Bronchial epithelial cell (primary cell): ENCODE results near the gene FNDC3B. TPM values are rescaled to one million over a fixed set of nuclear protein-coding genes. Genes with fewer than 3 reads are reported as not detected.

Source experiments
- DNase-seq: peaks from one replicate; pipeline ENCODE4 v3.0.0-alpha.2; 2010; ENCODE audit warnings: low read depth
- FAIRE-seq: peaks from 2 replicates; lab custom pipeline; 2011; peaks lifted over from hg19 to GRCh38; lab: Jason Lieb, UNC
- H3K27me3 ChIP-seq: 2 replicates; pipeline ENCODE4 v1.5.1; 2011; ENCODE audit warnings: low read length; ENCODE audit not compliant: control insufficient read depth, insufficient read depth
- H3K36me3 ChIP-seq: 2 replicates; pipeline ENCODE4 v1.5.1; 2011; ENCODE audit warnings: low read length; ENCODE audit not compliant: control insufficient read depth, insufficient read depth
- H3K4me3 ChIP-seq: 2 replicates; pipeline ENCODE4 v1.5.1; 2011; ENCODE audit warnings: mild to moderate bottlenecking, low read depth, low read length, control low read depth
- CTCF ChIP-seq: IDR thresholded peaks from 2 replicates; pipeline ENCODE4 v1.5.1; 2011; ENCODE audit warnings: mild to moderate bottlenecking, moderate library complexity, low read length, control low read depth, inconsistent platforms; ENCODE audit not compliant: insufficient read depth, severe bottlenecking
- total RNA-seq: library from RNA; depleted of rRNA; stranded (reverse); fragments of >200 nt; gene quantifications from 2 replicates; pipeline ENCODE4 v1.2.1, GENCODE V29; 2014

Gene FNDC3B
- total RNA-seq, 1 donor from 2014 or later = 39.2 TPM

GRCh38 chr3:172153335-172153861, 114.0 kb downstream of the FNDC3B start:
- H3K27me3 ChIP-seq = no peaks in the 10 kb centered on the region
- peaks cover 1% of the 10 kb centered on the region for H3K36me3 ChIP-seq
- FAIRE-seq (no peak), DNase-seq (peak; percentile 95)
- H3K4me3 ChIP-seq = no peak overlapping the region
- TF ChIP-seq CTCF = no peak

GRCh38 chr3:172154768-172155664, 115.6 kb downstream of the FNDC3B start:
- FAIRE-seq = no peak
- H3K36me3 ChIP-seq = no peaks in the 10 kb centered on the region
- TF ChIP-seq CTCF = no peak
- no peaks in the 10 kb centered on the region for H3K27me3 ChIP-seq
- H3K4me3 ChIP-seq = no peak overlapping the region
- peak; percentile 25 for DNase-seq

- Histone ChIP-seq H3K4me3 (no peak overlapping the region), H3K27me3 (no peaks in the 10 kb centered on the region), H3K36me3 (peaks cover 1% of the 10 kb centered on the region)
- no peak for TF ChIP-seq CTCF
- FAIRE-seq (no peak), DNase-seq (peak; percentile 93)
These were observed 116.7 kb downstream of the FNDC3B start for GRCh38 chr3:172155897-172156585.

GRCh38 chr3:172156586-172156955, 117.2 kb downstream of the FNDC3B start:
- no peaks in the 10 kb centered on the region for H3K27me3 ChIP-seq
- H3K4me3 ChIP-seq = no peak overlapping the region
- no peak for TF ChIP-seq CTCF
- DNase-seq = no peak
- no peak for FAIRE-seq
- H3K36me3 ChIP-seq = peaks cover 1% of the 10 kb centered on the region

- peaks cover 1% of the 10 kb centered on the region for H3K36me3 ChIP-seq
- H3K4me3 ChIP-seq = no peak overlapping the region
- FAIRE-seq = no peak
- H3K27me3 ChIP-seq = no peaks in the 10 kb centered on the region
- DNase-seq = peak; percentile 67
- no peak for TF ChIP-seq CTCF
These were observed 118.3 kb downstream of the FNDC3B start for GRCh38 chr3:172157564-172158258.
